Activated CD8-positive, alpha-beta memory T cell treated with anti-CD3 and anti-CD28 coated beads, Interleukin-2, amount 50 U/mL, for 4 hours (primary cell): ENCODE data around the gene IL12RB2.
A peak's percentile ranks its signal among the peaks of the same experiment; 100 is the strongest.

Experiments used
- DNase-seq: peaks from one replicate; pipeline ENCODE4 v3.0.0-alpha.2; 2020

IL12RB2 gene

GRCh38 chr1:67307251-67308060, at the start of gene IL12RB2:
Gene IL12RB2 (plus strand): TSS chr1:67307873. CDS start chr1:67320369, 12,496 bp downstream.
- peak; percentile 32 for DNase-seq

- DNase-seq: peak; percentile 40
Observed at GRCh38 chr1:67261680-67262079, 46.0 kb upstream of the IL12RB2 start.

GRCh38 chr1:67262735-67263134, 44.9 kb upstream of the IL12RB2 start:
- DNase-seq: no peak

GRCh38 chr1:67264152-67264551, 43.5 kb upstream of the IL12RB2 start:
- no peak for DNase-seq

- no peak for DNase-seq
Observed at GRCh38 chr1:67264899-67265298, 42.8 kb upstream of the IL12RB2 start.

GRCh38 chr1:67269061-67269460, 38.6 kb upstream of the IL12RB2 start:
- no peak for DNase-seq

- DNase-seq: no peak
Observed at GRCh38 chr1:67270541-67270940, 37.1 kb upstream of the IL12RB2 start.

GRCh38 chr1:67273591-67273990, 34.1 kb upstream of the IL12RB2 start:
- DNase-seq: no peak

- DNase-seq: no peak
Observed at GRCh38 chr1:67274623-67275325, 32.9 kb upstream of the IL12RB2 start.

- no peak for DNase-seq
Observed at GRCh38 chr1:67280696-67281095, 27.0 kb upstream of the IL12RB2 start.

GRCh38 chr1:67281244-67281643, 26.4 kb upstream of the IL12RB2 start:
- DNase-seq: no peak

- no peak for DNase-seq
Observed at GRCh38 chr1:67285780-67286488, 21.7 kb upstream of the IL12RB2 start.

GRCh38 chr1:67290236-67290635, 17.4 kb upstream of the IL12RB2 start:
- DNase-seq: no peak

GRCh38 chr1:67294836-67295617, 12.6 kb upstream of the IL12RB2 start:
- no peak for DNase-seq

- DNase-seq: no peak
Observed at GRCh38 chr1:67298762-67299161, 8.9 kb upstream of the IL12RB2 start.

GRCh38 chr1:67299296-67299695, 8.4 kb upstream of the IL12RB2 start:
- DNase-seq: no peak

GRCh38 chr1:67300561-67300960, 7.1 kb upstream of the IL12RB2 start:
- no peak for DNase-seq

- no peak for DNase-seq
Observed at GRCh38 chr1:67304023-67304422, 3.6 kb upstream of the IL12RB2 start.

GRCh38 chr1:67306547-67306946, 1.1 kb upstream of the IL12RB2 start:
- no peak for DNase-seq

- no peak for DNase-seq
Observed at GRCh38 chr1:67308136-67308535, 463 bp downstream of the IL12RB2 start.

GRCh38 chr1:67312615-67313014, 4.9 kb downstream of the IL12RB2 start:
- DNase-seq: no peak

GRCh38 chr1:67313934-67314671, 6.4 kb downstream of the IL12RB2 start:
- DNase-seq: no peak
